Nucleus accumbens (tissue), 56 donors: Measurements from ENCODE around the gene EXOC4.
"Not testable (repeated sequence)": the region's sequence is repeated elsewhere in the genome, so short reads cannot be mapped to it uniquely, and the experiment has no call there.

Experiments used
- DNase-seq, 56 donors: peaks; one replicate each; lab custom pipeline; 2025; lab: John Stamatoyannopoulos, UW

EXOC4 gene

DNA sequence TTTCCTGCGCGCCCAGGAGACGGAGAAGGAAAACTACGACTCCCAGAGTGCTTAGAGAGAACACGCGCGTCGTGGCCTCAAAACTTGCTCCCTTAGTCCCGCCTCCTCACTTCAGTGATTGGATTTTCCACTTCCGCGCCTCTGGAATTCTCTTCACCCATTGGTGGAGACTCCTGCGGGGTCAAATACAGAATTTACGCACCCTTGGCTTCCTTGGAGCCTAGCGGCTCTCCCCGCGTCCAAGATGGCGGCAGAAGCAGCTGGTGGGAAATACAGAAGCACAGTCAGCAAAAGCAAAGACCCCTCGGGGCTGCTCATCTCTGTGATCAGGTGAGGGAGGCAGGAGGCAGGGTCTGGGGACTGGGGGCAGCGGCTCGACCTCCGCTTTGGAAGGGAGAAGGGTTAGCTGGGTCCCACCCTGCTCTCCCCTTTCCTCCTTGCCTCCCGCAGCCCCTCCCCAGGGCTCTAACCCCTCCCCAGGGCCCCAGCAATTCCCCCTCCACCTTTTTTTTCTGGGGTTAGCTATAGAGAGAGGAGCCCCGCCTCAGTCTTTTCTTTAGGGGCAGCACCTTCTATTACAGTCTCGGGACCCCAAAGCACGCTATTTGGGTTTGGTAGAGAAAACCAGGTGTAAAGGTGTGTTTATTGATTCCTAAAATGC is at the start of gene EXOC4:
TSS of gene EXOC4 (plus strand) at position 221 of the 661 bp plus-strand sequence.
- DNase-seq, result peak; percentile 51 to 98 (median 92)

DNA sequence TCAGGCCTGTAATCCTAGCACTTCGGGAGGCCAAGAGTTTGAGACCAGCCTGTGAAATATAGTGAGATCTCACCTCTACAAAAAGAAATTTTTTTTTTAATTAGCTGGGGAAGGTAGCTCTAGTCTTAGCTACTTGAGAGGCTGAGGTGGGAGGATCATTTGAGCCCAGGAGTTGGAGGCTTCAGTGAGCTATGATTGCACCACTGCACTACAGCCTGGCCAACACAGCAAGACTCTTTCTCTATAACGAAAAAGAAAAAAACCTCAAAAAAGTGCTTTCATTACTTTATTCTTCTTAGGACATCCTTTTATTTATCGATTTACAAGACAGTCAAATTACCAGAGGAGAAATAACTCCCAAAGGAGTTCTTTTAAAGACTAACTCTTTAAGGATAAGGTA is 49.4 kb upstream of the EXOC4 start:
- DNase-seq, result no peak

DNA sequence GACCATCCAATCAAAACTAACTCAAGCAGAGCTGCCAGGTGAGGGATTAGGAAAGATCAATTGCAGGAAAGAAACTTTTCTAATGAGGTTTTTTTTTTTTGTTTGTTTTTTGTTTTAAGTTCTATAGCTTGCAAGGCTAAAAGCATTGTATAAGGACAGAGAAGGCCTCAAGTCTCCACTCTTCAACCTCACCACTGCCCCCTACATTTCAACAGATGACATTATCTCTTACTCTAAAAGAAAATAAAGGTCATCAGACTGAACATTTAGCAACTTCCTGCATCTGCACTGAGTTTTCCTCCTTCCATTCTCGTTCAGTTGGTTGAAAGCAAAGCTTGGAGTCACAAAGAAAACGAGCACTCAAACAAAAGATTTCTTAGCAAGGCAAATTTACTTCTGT is 45.2 kb upstream of the EXOC4 start:
- DNase-seq, result no peak

DNA sequence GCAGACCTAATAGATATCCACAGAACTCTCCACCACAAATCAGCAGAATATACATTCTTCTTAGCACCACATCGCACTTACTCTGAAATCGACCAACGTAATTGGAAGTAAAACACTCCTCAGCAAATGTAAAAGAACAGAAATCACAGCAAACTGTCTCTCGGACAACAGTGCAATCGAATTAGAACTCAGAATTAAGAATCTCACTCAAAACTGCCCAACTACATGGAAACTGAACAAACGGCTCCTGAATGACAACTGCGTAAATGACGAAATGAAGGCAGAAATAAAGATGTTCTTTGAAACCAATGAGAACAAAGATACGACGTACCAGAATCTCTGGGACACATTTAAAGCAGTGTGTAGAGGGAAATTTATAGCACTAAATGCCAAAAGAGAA is 42.1 kb upstream of the EXOC4 start:
- DNase-seq, result not testable (repeated sequence)

DNA sequence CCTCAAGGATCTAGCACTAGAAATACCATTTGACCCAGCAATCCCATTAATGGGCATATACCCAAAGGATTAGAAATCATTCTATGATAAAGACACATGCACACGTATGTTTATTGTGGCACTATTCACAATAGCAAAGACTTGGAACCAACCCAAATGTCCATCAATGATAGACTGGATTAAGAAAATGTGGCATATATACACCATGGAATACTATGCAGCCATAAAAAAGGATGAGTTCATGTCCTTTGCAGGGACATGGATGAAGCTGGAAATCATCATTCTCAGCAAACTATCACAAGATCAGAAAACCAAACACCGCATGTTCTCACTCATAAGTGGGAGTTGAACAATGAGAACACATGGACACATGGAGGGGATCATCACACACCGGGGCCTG is 39.1 kb upstream of the EXOC4 start:
- DNase-seq, result not testable (repeated sequence)

DNA sequence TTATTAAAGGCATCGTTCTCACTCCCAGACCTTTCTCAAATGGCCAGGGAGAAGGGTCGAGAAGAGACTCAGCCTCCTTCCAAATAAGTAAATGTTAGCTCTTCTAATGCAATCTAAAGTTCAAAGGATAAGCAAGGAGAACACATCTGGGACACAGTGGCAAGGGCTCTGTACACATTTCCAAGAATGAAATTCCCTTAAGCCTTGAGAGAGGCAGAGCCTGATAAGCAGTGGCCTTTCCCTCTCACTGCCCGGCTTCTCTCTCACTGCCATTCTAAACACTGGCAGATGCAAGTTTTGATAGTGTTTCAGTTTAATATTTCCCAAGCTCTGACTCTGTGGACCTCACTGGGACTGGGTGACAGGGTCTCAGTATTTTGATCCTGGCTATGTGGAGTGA is 35.1 kb upstream of the EXOC4 start:
- no peak for DNase-seq

DNA sequence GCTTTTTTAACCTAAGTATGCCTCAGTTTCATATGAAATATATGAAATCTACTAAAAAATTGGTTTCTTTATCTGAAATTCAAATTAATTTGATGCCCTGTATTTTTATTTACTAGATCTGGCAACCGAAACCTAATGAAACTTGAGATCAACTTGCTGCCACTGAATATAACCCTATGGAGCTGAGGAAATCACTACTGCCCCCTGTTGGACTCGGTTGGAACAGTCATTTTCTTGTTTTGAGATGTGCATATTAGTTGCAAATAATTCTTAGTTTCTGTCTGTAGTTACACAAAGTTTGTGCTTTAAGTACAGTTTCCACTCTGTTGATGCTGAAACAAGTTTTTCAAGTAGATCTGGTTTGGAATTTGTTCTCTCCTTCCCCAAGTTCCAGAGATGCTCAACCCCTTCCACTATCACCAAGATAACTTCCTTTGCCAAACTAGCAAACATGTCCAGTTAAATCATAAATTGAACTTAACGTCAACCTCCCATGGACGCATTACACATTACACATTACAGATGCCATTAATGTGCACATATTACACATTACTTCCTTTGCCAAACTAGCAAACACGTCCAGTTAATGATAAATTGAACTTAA is 22.2 kb upstream of the EXOC4 start:
- peak in 31 of 56 donors; percentile 0 to 73 (median 7) for DNase-seq

DNA sequence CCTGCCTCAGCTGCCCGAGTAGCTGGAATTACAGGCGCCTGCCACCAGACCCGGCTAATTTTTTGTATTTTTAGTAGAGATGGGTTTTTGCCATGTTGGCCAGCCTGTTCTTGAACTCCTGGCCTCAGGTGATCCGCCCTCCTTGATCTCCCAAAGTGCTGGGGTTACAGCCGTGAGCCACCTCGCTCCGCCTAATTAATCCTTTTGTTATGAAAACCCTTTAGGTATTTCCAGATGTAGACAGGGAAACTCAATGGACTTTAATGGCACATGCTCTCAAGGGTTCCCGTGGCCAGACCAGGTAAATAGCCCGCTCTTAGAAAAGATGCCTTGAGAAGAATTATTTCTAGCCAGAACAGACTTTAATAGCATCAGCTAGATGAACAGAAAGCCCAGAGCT is 19.7 kb upstream of the EXOC4 start:
- DNase-seq, result no peak

DNA sequence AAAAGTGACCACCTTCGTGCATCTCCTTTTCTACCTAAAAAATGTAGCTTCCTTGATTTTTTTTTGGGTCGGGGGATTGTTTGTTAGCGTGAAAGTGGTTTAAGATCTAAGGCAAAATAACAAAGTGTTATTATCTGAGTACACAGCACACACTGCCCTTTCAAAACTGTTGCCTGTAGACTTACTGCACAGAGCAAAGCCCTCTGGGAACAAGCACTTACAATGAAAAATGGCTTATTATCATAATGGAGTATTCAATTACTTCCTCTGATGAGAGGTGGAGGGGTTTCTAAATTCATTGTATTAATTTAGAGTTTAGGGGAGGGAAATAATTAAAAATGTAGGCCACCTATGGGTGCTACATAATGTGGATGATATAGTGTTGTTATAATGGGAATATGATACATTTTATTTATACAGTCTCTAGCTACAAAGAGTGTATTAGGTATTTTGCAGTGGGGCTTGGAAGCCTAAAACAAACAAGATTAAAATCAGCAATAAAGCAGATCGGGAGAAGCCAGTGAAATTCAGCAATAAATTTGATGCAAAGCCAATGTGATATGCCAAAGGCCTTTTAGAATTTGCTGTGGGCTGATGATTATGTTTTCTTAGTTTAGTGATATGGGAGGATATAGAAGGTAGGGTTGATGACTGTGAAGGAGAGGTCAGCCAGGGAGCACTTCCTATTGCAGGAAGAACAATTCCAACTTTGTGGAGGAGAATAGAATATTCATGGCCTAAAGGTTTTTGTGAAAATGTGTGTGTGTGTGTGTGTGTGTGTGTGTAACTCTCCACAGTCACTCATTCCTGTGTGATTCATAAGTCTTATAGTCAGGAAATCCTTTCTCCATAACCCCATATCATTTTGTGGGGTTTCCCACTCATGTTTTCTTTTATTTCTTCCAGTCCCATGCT is 17.7 kb upstream of the EXOC4 start:
- no peak for DNase-seq

DNA sequence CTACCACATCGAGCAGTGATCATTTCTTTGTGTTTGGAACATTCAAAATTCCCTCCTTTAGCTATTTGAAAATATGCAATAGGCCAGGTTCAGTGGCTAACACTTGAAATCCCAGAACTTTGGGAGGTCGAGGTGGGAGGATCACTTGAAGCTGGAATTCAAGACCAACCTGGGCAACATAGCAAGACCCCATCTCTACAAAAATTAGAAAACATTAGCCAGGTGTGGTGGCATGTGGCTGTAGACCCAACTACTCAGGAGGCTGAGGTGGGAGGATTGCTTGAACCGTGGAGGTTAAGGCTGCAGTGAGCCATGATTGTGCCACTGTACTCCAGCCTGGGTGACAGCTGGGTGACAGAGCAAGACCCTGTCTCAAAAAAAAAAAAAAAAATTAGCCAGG is 15.3 kb upstream of the EXOC4 start:
- DNase-seq, result no peak

DNA sequence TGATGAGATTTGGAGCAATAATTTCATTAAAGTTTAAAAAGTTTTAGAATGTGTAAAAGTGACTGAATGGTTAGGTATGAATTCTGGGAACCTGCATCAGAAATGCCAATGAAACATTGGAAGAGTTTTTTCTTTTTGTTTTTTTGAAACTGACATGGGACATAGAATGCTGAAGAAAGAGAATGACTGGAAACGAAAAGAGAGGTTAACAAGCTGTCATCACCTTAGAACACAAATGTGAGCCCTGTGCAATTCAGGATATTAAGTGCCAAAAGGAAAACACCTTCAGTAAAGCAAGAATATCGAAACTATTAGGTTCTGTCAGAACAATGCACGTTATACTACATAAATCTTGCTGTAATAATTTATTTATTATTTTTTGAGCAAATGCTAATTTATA is 12.6 kb upstream of the EXOC4 start:
- no peak for DNase-seq

DNA sequence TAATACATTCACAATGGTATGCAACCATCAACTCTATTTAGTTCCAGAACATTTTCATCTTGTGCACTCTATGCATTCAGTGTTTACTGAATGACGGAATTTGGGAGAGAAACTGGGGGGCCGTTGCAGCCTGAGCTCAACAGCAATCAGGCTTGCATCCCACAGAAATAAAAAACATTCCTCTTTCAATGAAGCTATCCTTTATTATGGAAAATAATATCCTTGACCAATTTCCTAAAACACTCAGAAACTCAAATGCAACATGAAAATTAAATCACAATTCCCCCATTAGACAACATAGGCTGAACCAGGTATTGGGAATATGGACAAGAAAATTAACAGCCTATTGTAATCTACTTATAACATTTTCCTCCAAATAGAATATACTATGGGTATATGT is 6.3 kb upstream of the EXOC4 start:
- no peak for DNase-seq

DNA sequence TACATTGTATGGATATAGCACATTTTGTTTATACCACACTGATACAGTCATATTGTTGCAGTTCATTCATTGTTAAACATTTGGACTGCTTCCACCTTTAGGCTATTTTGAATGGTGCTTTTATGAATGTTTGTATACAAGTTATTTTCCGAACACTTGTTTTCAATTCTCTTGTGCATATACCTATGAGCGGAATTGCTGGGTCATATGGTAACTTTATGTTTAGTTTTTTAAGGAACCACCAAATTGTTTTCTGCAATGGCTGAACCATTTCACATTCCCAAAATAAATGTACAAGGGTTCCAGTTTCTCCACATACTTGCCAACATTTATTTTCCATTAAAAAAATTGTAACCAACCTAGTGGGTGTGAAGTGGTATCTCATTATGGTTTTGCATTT is 4.0 kb upstream of the EXOC4 start:
- DNase-seq, result no peak

DNA sequence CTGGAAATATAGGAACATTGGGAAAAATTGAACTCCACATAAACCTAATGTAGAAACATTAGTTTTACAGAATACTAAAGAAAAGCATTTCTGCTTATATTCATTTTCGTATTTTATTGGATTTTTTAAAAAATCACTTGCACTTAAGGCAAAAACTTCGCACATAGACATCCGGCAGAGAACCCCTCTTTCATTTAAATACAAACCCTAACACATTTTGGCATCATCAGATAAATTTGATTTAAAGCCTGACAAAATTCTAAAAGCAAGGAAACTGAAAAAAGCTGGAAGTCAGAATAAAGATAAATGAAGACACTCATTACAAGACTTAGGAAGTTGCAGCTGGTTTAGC is 396 bp upstream of the EXOC4 start:
- no peak for DNase-seq

DNA sequence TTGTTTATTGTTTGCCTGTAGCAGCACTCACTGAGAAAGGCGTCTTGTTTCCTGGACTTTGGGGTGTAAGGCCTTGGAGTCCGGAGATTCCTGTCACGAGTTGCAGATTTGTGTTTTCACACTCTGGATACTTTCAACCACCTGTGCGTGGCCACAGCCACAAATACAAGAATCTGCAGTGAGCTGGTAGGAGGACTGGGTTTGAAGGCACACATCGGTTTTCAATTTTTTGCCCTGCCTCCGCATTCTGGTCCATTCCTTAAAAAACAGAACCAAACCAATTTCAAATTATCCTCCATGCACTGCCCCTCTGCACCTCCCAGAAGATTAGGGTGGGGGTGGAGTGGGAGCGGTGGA is 619 bp downstream of the EXOC4 start:
- peak in 3 of 56 donors; percentile 0 to 14 (median 1) for DNase-seq

DNA sequence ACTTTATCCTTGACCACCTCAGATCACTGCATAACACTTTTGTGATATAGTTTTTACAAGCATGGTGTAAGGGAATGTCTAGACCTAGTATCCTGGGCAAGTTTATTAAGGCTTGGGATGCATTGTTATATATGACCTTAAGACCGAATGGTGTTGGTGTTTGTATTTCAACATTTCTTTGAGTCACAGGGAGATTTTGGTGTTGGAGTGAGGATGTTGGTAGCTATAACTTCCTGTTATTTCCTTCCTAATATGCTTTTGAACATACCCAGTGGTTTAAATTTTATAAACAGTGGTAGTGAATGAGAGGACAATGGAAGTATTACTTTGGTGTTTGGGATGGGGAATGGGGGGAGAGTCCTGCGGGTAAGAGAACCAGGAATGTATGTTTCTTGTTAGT is 2.6 kb downstream of the EXOC4 start:
- DNase-seq, result no peak

DNA sequence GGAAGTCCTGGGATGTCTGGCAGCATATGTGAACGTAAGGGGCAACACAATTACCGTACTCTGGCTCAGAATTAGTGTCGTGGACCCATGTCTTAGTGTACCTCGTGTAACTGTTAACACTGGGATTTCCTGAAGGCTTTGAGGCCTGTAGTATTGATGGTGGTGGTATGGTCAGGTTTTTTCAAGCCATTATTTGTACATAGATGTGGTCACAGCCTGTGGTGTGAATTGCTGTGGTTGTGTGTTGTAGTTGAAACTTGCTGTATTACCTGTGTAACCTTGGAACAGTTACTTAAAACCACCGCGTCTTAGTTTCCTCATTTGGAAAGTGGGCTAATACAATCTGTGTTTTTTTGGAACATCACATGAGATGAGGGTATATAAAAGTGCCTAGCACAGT is 5.3 kb downstream of the EXOC4 start:
- DNase-seq, result no peak

DNA sequence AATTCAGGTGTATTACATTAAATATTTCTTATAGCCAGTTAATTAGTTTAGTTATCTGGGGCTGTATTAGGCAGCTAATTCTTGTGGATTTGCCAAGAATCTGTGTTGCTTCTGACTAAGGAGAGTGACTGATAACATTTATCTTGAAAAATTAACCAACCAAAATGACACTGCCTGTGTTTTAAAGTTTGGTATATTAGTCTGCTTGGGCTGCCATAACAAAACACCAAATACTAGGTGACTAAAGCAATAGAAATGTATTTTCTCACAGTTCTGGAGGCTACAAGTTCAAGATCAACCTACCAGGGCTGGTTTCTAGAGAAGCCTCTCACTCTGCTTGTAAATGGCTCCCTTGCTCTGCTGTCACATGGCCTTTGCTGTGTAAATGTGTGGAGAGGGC is 12.9 kb downstream of the EXOC4 start:
- DNase-seq, result no peak

DNA sequence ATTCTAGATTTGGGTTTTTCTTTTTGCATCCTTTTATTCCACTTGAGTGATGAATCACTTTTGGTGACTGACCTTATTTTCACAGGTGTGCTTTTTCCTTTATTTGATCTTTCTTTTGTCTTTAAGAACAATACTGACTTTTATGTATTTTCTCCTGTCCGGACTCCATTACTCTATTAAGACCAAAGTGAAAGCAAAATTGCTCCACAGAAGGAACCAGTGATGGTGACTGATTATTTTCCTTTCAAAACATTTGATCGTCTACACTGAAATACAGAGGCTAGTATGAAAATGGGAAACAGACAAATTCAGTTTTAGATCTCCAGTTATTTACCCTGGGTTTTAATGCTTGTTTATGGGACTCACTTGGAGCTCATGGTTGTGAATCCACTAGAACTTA is 15.5 kb downstream of the EXOC4 start:
- DNase-seq, result no peak

DNA sequence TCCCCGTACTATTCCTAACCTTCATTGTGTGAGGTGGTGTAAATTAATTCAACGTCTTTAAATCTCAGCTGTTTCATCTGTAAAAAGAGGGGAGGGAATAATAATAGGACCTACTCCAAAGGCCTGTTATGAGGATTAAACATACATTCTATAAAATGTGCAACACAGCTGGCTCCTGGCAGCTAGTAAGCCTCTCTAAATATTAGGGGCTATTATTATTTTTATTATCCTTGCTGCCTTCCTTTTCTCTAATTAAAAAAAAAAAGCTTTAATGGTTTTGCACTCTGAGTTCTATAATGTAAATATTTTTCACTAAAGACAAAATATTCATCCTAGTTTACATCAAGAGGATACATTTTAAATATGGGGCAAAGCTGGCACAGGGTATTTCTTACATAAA is 19.5 kb downstream of the EXOC4 start:
- DNase-seq, result no peak

DNA sequence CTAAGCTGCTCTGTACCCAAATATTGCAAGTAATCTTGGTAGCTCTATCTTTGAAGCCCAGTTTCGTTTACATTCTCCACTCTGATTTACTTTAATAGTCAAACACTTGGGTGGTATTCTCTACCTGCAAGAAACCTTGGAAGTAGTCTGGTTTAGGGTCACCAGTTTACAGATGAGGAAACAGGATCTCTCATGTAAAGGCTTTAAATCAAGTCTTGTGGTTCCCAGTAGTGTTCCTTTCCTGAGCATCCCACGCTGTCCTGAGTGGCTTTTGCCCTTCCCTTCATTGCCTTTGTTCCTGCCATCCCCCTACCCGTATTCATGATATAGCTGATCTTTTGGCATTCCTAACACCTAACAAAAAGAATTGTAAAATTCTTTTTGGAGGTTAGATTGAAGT is 20.3 kb downstream of the EXOC4 start:
- no peak for DNase-seq

DNA sequence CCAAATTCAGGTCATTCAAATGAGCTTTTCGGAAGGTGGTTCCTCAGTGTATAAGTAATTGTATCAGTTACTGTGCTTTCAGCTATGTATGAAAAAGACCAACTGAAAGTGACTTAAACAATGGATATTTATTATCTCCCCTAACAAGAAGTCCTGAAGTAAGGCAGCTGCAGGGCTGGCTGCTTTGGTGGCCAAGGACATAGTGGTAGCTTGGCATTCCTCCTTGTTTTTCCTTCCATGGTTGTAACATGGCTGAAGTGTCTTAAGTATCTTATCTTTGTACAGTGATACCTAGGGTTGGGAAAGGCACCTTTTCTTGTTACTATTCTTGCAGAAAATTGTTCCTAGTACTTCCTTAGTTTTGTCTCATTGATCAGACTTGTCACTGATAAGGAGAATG is 21.4 kb downstream of the EXOC4 start:
- no peak for DNase-seq
